IMR-90 (cell line): ENCODE results near the gene ROR2. TPM values are rescaled to one million over a fixed set of nuclear protein-coding genes. Genes with fewer than 3 reads are reported as not detected.
"Not testable (repeated sequence)": the region's sequence is repeated elsewhere in the genome, so short reads cannot be mapped to it uniquely, and the experiment has no call there.

Source experiments
- ATAC-seq: fragments of 200-7000 bp; cut with Tn5 transposase; 2 replicates; pipeline ENCODE4 v1.9.1; 2020; ENCODE audit warnings: low read depth, mild to moderate bottlenecking, moderate library complexity
- BruUV-seq: library from RNA; stranded (reverse); fragments of 400-500 nt; replicated peaks from 2 replicates; lab custom pipeline; 2021; lab: Mats Ljungman, UMichigan
- CTCF ChIA-PET: fragments of 300-600 bp; formaldehyde crosslinking; extraction: SDS; loops from one replicate; lab custom pipeline; 2021; ENCODE audit warnings: antibody characterized with exemption; lab: Yijun Ruan, JAX
- POLR2A ChIA-PET: fragments of 300-600 bp; sonication (Branson Sonifier 250); formaldehyde crosslinking; loops from one replicate; lab custom pipeline; 2022; ENCODE audit warnings: antibody characterized with exemption; ENCODE audit not compliant: unreplicated experiment; lab: Charles Lee
- DNase-seq: peaks from one replicate; pipeline ENCODE4 v3.0.0; 2013
- H2AFZ ChIP-seq: replicated peaks from 2 replicates; pipeline ENCODE3; 2013; ENCODE audit warnings: low read length, mild to moderate bottlenecking; ENCODE audit not compliant: poor library complexity
- H2AK5ac ChIP-seq: 2 replicates; pipeline ENCODE4 v1.6.1; 2013; ENCODE audit warnings: low read depth, low read length, inconsistent platforms
- H2AK9ac ChIP-seq: replicated peaks from 2 replicates; pipeline ENCODE3; 2013; ENCODE audit warnings: mild to moderate bottlenecking, low read depth, low read length, moderate library complexity; ENCODE audit not compliant: poor library complexity
- H2BK120ac ChIP-seq: 2 replicates; pipeline ENCODE4 v1.6.1; 2013; ENCODE audit warnings: low read depth, low read length, inconsistent platforms
- H2BK15ac ChIP-seq: 3 replicates; pipeline ENCODE4 v1.6.1; 2013; ENCODE audit warnings: low read depth, low read length, inconsistent platforms
- H2BK20ac ChIP-seq: 2 replicates; pipeline ENCODE4 v1.6.1; 2013; ENCODE audit warnings: low read depth, mild to moderate bottlenecking, inconsistent platforms, low read length, moderate library complexity
- H2BK5ac ChIP-seq: 2 replicates; pipeline ENCODE4 v1.6.1; 2013; ENCODE audit warnings: mild to moderate bottlenecking, low read depth, low read length, inconsistent platforms; ENCODE audit not compliant: poor library complexity, severe bottlenecking
- H3K14ac ChIP-seq: replicated peaks from 2 replicates; pipeline ENCODE4 v1.6.1; 2013; ENCODE audit warnings: low read depth, low read length, inconsistent platforms
- H3K18ac ChIP-seq: 2 replicates; pipeline ENCODE4 v1.6.1; 2013; ENCODE audit warnings: low read depth, low read length, control low read depth
- H3K23ac ChIP-seq: 2 replicates; pipeline ENCODE4 v1.6.1; 2013; ENCODE audit warnings: low read depth, low read length, inconsistent platforms
- H3K27ac ChIP-seq: 2 replicates; pipeline ENCODE4 v1.5.1; 2013; ENCODE audit warnings: mild to moderate bottlenecking, control low read depth, low read length; ENCODE audit not compliant: insufficient read depth
- H3K27me3 ChIP-seq: 2 replicates; pipeline ENCODE4 v1.6.1; 2013; ENCODE audit warnings: low read length; ENCODE audit not compliant: control insufficient read depth, insufficient read depth
- H3K36me3 ChIP-seq: 2 replicates; pipeline ENCODE4 v1.6.1; 2013; ENCODE audit warnings: low read length, mixed read lengths; ENCODE audit not compliant: control insufficient read depth, insufficient read depth
- H3K4ac ChIP-seq: 2 replicates; pipeline ENCODE4 v1.6.1; 2013; ENCODE audit warnings: low read depth, low read length, inconsistent platforms
- H3K4me1 ChIP-seq: 2 replicates; pipeline ENCODE4 v1.6.1; 2013; ENCODE audit warnings: low read length, mixed read lengths; ENCODE audit not compliant: control insufficient read depth, insufficient read depth
- H3K4me2 ChIP-seq: 2 replicates; pipeline ENCODE4 v1.6.1; 2013; ENCODE audit warnings: low read depth, mild to moderate bottlenecking, control low read depth, low read length, moderate library complexity
- H3K4me3 ChIP-seq: 2 replicates; pipeline ENCODE4 v1.5.1; 2013; ENCODE audit warnings: low read depth, mild to moderate bottlenecking, control low read depth, low read length, moderate library complexity; ENCODE audit not compliant: insufficient read depth
- H3K56ac ChIP-seq: 2 replicates; pipeline ENCODE4 v1.6.1; 2013; ENCODE audit warnings: low read length, inconsistent platforms; ENCODE audit not compliant: insufficient read depth; ENCODE audit errors: extremely low read depth
- H3K79me1 ChIP-seq, 2 experiments: 2 replicates each; pipeline ENCODE4 v1.6.1; 2013; ENCODE audit warnings: low read length in 2 of 2, inconsistent platforms in 1 of 2, low read depth in 1 of 2
- H3K9ac ChIP-seq: 2 replicates; pipeline ENCODE4 v1.6.1; 2013; ENCODE audit warnings: low read depth, low read length, control low read depth
- H3K9me1 ChIP-seq: 2 replicates; pipeline ENCODE4 v1.6.1; 2013; ENCODE audit warnings: low read length, inconsistent platforms; ENCODE audit not compliant: insufficient read depth
- H3K9me3 ChIP-seq: 2 replicates; pipeline ENCODE4 v1.6.1; 2013; ENCODE audit warnings: low read length; ENCODE audit not compliant: control insufficient read depth, insufficient read depth
- H4K20me1 ChIP-seq: 2 replicates; pipeline ENCODE4 v1.6.1; 2013; ENCODE audit warnings: low read length, inconsistent platforms; ENCODE audit not compliant: insufficient read depth
- H4K5ac ChIP-seq: 2 replicates; pipeline ENCODE4 v1.6.1; 2013; ENCODE audit warnings: mild to moderate bottlenecking, low read depth, low read length, control low read depth
- H4K8ac ChIP-seq, 2 experiments: 2 replicates each; pipeline ENCODE4 v1.6.1; 2013; ENCODE audit warnings: low read depth in 2 of 2, low read length in 2 of 2, control low read depth in 1 of 2, inconsistent platforms in 1 of 2
- H4K91ac ChIP-seq: 2 replicates; pipeline ENCODE4 v1.6.1; 2013; ENCODE audit warnings: low read depth, low read length, inconsistent platforms; ENCODE audit not compliant: insufficient read depth
- WGBS, 2 experiments: methylation state at CpG; one replicate each; pipeline versions ENCODE4 v1.1.5 to v1.1.7; 2013; ENCODE audit warnings: missing lambda C conversion rate in 2 of 2; ENCODE audit not compliant: insufficient read length in 1 of 2; ENCODE audit errors: extremely low coverage in 2 of 2; 5-methylcytosine and 5-hydroxymethylcytosine counted together
- dilution Hi-C: fragments of 300-500 bp; cut with HindIII; formaldehyde crosslinking; loops from one replicate; pipeline ENCODE4 v1.14.3; 2018; ENCODE audit warnings: low sequenced_read_pairs; ENCODE audit not compliant: unreplicated experiment
- in situ Hi-C: fragments of 300-500 bp; cut with MboI; formaldehyde crosslinking; loops from 3 replicates; pipeline ENCODE4 v1.14.3; 2019; ENCODE audit warnings: low sequenced_read_pairs, inconsistent platforms, mixed read lengths
- intact Hi-C: fragments of 100-400 bp; cut with micrococcal nuclease; formaldehyde crosslinking; loops from 2 replicates; pipeline ENCODE4 v1.10.0; 2022
- polyA plus RNA-seq, 3 experiments: library from polyadenylated mRNA; depleted of rRNA; stranded (reverse); fragments of >200 nt; gene quantifications; 2 replicates each; pipeline ENCODE4 v1.2.3, GENCODE V29; 2012; ENCODE audit warnings: low replicate concordance in 1 of 3
- total RNA-seq: library from RNA; depleted of rRNA; stranded (reverse); fragments of >200 nt; gene quantifications from 2 replicates; pipeline ENCODE4 v1.2.3, GENCODE V29; 2012

The ROR2 gene
- total and polyA plus RNA-seq, 2 of the 4 experiments (the other 2 are of a cell fraction) = 2.3 to 4.8 TPM

GRCh38 chr9:91634832-91635231 lies 315.2 kb downstream of the ROR2 start:
- H2BK120ac ChIP-seq, H2AK5ac ChIP-seq, H3K9me1 ChIP-seq, dilution Hi-C loops, H3K23ac ChIP-seq, CTCF ChIA-PET, BruUV-seq, H3K4me1 ChIP-seq, in situ Hi-C loops, H3K79me1 ChIP-seq, intact Hi-C loops, H3K27ac ChIP-seq, ATAC-seq, H4K5ac ChIP-seq, H3K9ac ChIP-seq, H3K9me3 ChIP-seq, H2BK15ac ChIP-seq, H2AK9ac ChIP-seq, H3K4me2 ChIP-seq, H3K4me3 ChIP-seq, POLR2A ChIA-PET, H2AFZ ChIP-seq, H3K18ac ChIP-seq, H2BK5ac ChIP-seq, H3K36me3 ChIP-seq, H2BK20ac ChIP-seq, H3K56ac ChIP-seq, H4K20me1 ChIP-seq, H3K14ac ChIP-seq, H4K91ac ChIP-seq, H4K8ac ChIP-seq, H3K4ac ChIP-seq, DNase-seq: not testable (repeated sequence)
- peaks cover 14% of the 10 kb centered on the region for H3K27me3 ChIP-seq
- no CpG with 5 or more reads among the region's 7 CpGs for WGBS, 2 experiments
